Measurements from ENCODE around the gene TECTA.

The TECTA gene

GRCh38 chr11:121191818-121192217, 90.8 kb downstream of the TECTA start:
- DNase-seq, result no peak

- peak; percentile 32 for DNase-seq
Observed at GRCh38 chr11:121194731-121195596, 93.9 kb downstream of the TECTA start.

GRCh38 chr11:121198491-121198890, 97.4 kb downstream of the TECTA start:
- DNase-seq, result no peak

GRCh38 chr11:121199516-121199915, 98.5 kb downstream of the TECTA start:
- no peak for DNase-seq

- no peak for DNase-seq
Observed at GRCh38 chr11:121206810-121207209, 105.8 kb downstream of the TECTA start.

- no peak for DNase-seq
Observed at GRCh38 chr11:121207485-121208115, 106.6 kb downstream of the TECTA start.

- DNase-seq, result no peak
Observed at GRCh38 chr11:121210445-121211080, 109.5 kb downstream of the TECTA start.

- DNase-seq, result no peak
Observed at GRCh38 chr11:121211626-121212025, 110.6 kb downstream of the TECTA start.

GRCh38 chr11:121212536-121213361, 111.7 kb downstream of the TECTA start:
- DNase-seq, result no peak

- no peak for DNase-seq
Observed at GRCh38 chr11:121213362-121213893, 112.4 kb downstream of the TECTA start.

GRCh38 chr11:121214861-121215260, 113.8 kb downstream of the TECTA start:
- no peak for DNase-seq

GRCh38 chr11:121221496-121222200, 120.6 kb downstream of the TECTA start:
- no peak for DNase-seq

GRCh38 chr11:121223161-121223560, 122.1 kb downstream of the TECTA start:
- DNase-seq, result no peak

- no peak for DNase-seq
Observed at GRCh38 chr11:121225382-121225781, 124.3 kb downstream of the TECTA start.

- DNase-seq, result no peak
Observed at GRCh38 chr11:121226415-121227263, 125.6 kb downstream of the TECTA start.

- DNase-seq, result no peak
Observed at GRCh38 chr11:121228851-121229250, 127.8 kb downstream of the TECTA start.

- no peak for DNase-seq
Observed at GRCh38 chr11:121229495-121230215, 128.6 kb downstream of the TECTA start.

- no peak for DNase-seq
Observed at GRCh38 chr11:121231576-121232278, 130.7 kb downstream of the TECTA start.

GRCh38 chr11:121235057-121235456, 134.0 kb downstream of the TECTA start:
- no peak for DNase-seq

All from right kidney (tissue), 1 donor.